Testis (tissue), 3 donors: Measurements from ENCODE around the gene LNPEP. TPM values are rescaled to one million over a fixed set of nuclear protein-coding genes. Genes with fewer than 3 reads are reported as not detected.

Experiments used
- DNase-seq: peaks from one replicate; pipeline ENCODE4 v3.0.0-alpha.2; 2019
- H3K27ac ChIP-seq, 2 donors: fragments of 200-600 bp; sonication (generic); one replicate each; pipeline ENCODE4 v1.5.1; 2019
- H3K27me3 ChIP-seq: fragments of 200-600 bp; sonication (generic); one replicate; pipeline ENCODE4 v1.5.1; 2019
- H3K36me3 ChIP-seq: fragments of 200-600 bp; sonication (generic); one replicate; pipeline ENCODE4 v1.5.1; 2017; ENCODE audit warnings: low read depth; ENCODE audit errors: missing control alignments
- H3K4me1 ChIP-seq: fragments of 200-600 bp; sonication (generic); one replicate; pipeline ENCODE4 v1.5.1; 2019
- H3K4me3 ChIP-seq, 2 donors: fragments of 200-600 bp; sonication (generic); one replicate each; pipeline ENCODE4 v1.5.1; 2017 to 2019
- H3K9me3 ChIP-seq: fragments of 200-600 bp; sonication (generic); one replicate; pipeline ENCODE4 v1.5.1; 2017
- POLR2A ChIP-seq: fragments of 450-650 bp; IDR thresholded peaks from one replicate; pipeline ENCODE4 v1.6.1; 2017; ENCODE audit warnings: antibody characterized with exemption, mild to moderate bottlenecking, moderate library complexity
- WGBS, 2 donors: methylation state at CpG; one replicate each; pipeline ENCODE4 v1.1.5; 2018; 5-methylcytosine and 5-hydroxymethylcytosine counted together
- intact Hi-C: fragments of 100-400 bp; cut with DNase I; formaldehyde crosslinking; loops from one replicate; pipeline ENCODE4 v1.15.1; 2023; ENCODE audit warnings: low total_unique reads
- polyA plus RNA-seq: library from polyadenylated mRNA; stranded (reverse); fragments of 350-450 nt; fragmentation: Illumina TruSeq; extraction: RNeasy Lipid Tissue Mini Kit (QIAGEN cat#74804); gene quantifications from one replicate; pipeline ENCODE4 v1.2.3, GENCODE V29; 2014; ENCODE audit warnings: low read depth, low replicate concordance; ENCODE audit not compliant: insufficient read depth
- total RNA-seq, 2 donors: library from RNA; depleted of rRNA; stranded (reverse); fragments of >200 nt; gene quantifications; one replicate each; pipeline ENCODE4 v1.2.3, GENCODE V29; 2016
- TF ChIP-seq, protein P1 (sequence below), 3 experiments: fragments of 450-650 bp in 2 of 3; fragments of 200-600 bp in 1 of 3; sonication (generic) in 1 of 3; IDR thresholded peaks; one replicate each; pipeline ENCODE4 v1.5.1; 2016 to 2019; ENCODE audit warnings: antibody characterized with exemption in 3 of 3, mild to moderate bottlenecking in 2 of 3, moderate library complexity in 1 of 3

Gene LNPEP
- total and polyA plus RNA-seq, 3 donors from 2014 or later: 10.9 to 33.1 (median 28.0) TPM

DNA sequence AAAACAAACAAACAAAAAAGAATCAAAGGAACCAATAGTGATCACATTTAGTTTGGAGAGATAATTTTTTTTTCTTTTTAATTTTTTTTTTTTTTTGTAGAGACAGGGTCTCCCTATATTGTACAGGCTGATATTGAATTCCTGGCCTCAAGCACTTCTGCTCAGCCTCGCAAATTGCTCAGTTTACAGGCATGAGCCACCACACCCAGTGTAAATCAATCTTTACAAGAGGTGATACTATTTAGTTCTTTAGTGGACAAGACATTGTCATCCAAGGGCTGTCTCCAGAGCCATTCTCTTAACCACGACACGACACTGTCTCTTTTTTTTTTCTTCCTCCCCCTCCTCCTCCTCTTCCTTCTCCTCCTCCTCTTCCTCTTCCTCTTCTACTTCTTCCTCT lies 30.0 kb upstream of the LNPEP start:
- intact Hi-C loops: no loop called here
- no peak overlapping the region for H3K27ac ChIP-seq
- H3K4me1 ChIP-seq: no peaks in the 10 kb centered on the region
- no peak for TF ChIP-seq POLR2A
- TF ChIP-seq, protein P1, sequence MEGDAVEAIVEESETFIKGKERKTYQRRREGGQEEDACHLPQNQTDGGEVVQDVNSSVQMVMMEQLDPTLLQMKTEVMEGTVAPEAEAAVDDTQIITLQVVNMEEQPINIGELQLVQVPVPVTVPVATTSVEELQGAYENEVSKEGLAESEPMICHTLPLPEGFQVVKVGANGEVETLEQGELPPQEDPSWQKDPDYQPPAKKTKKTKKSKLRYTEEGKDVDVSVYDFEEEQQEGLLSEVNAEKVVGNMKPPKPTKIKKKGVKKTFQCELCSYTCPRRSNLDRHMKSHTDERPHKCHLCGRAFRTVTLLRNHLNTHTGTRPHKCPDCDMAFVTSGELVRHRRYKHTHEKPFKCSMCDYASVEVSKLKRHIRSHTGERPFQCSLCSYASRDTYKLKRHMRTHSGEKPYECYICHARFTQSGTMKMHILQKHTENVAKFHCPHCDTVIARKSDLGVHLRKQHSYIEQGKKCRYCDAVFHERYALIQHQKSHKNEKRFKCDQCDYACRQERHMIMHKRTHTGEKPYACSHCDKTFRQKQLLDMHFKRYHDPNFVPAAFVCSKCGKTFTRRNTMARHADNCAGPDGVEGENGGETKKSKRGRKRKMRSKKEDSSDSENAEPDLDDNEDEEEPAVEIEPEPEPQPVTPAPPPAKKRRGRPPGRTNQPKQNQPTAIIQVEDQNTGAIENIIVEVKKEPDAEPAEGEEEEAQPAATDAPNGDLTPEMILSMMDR (IDR thresholded peaks at IDR 0.05): no peak
- H3K36me3 ChIP-seq: no peaks in the 10 kb centered on the region
- DNase-seq: no peak
- H3K27me3 ChIP-seq: no peaks in the 10 kb centered on the region
- H3K9me3 ChIP-seq: no peaks in the 10 kb centered on the region
- WGBS, 2 donors: 88% methylated on average over 3 of the region's 3 CpGs
- H3K4me3 ChIP-seq: no peak overlapping the region

DNA sequence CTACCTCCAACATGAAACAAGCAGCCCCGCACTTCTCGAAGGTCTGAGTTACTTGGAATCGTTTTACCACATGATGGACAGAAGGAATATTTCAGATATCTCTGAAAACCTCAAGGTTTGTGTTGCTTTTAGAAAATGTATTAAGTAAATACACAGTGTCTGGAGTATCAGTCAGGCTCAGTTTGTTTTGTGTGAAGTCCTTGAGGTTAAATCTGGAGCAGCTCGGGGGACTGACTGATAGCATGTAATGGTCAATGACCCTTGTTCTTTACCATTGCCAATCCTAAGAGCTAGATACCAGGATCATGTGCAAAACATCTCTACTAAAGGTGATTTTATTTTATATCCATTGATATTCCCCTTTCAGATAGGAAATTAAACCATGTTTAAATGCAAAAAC lies 26.9 kb upstream of the LNPEP start:
- Histone ChIP-seq H3K27me3 (no peaks in the 10 kb centered on the region), H3K36me3 (no peaks in the 10 kb centered on the region), H3K4me3 (no peak overlapping the region), H3K9me3 (no peaks in the 10 kb centered on the region), H3K4me1 (no peaks in the 10 kb centered on the region), H3K27ac (no peak overlapping the region)
- no peak for DNase-seq
- intact Hi-C loops: no loop called here
- 67 to 78% methylated on average over 4 of the region's 4 CpGs for WGBS, 2 donors
- TF ChIP-seq, protein P1 (IDR thresholded peaks at IDR 0.05): no peak

DNA sequence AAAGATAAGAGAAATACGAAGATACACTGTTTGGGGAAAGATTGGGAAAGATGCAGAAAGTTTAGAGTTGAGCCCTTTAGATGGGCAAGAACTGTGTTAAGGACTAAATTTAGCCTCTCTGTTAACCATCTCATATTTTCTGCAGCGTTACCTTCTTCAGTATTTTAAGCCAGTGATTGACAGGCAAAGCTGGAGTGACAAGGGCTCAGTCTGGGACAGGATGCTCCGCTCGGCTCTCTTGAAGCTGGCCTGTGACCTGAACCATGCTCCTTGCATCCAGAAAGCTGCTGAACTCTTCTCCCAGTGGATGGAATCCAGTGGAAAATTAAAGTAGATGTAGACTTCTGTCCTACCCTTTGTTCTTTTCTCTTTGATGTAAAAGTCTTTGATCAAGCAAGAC lies 26.4 kb upstream of the LNPEP start:
- Histone ChIP-seq H3K27ac (no peak overlapping the region), H3K36me3 (no peaks in the 10 kb centered on the region), H3K4me1 (no peaks in the 10 kb centered on the region), H3K27me3 (no peaks in the 10 kb centered on the region), H3K4me3 (no peak overlapping the region), H3K9me3 (no peaks in the 10 kb centered on the region)
- intact Hi-C loops: no loop called here
- 89 to 93% methylated on average over 4 of the region's 4 CpGs for WGBS, 2 donors
- TF ChIP-seq, protein P1 (IDR thresholded peaks at IDR 0.05): no peak
- TF ChIP-seq POLR2A: no peak
- no peak for DNase-seq

DNA sequence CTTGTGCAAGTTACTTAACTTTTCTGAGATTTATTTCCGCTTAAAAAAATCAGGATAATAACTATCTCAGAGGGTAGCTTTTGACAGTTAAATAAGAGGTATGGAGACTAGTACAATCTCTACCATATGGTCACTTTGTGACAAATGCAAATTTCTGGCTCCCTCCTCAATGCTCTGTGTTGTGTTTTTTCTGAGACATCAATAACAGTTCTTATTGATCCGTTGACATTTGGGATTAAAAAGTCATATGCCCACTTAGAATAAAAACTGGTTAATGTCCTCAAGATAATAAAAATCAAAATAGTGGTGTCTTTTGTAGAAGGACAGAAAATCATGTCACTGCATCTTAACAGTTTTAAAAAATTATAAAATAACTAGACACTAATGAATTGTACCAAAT lies 24.7 kb upstream of the LNPEP start:
- Histone ChIP-seq H3K27me3 (no peaks in the 10 kb centered on the region), H3K36me3 (no peaks in the 10 kb centered on the region), H3K9me3 (no peaks in the 10 kb centered on the region), H3K4me3 (no peak overlapping the region), H3K4me1 (no peaks in the 10 kb centered on the region), H3K27ac (no peak overlapping the region)
- intact Hi-C loops: no loop called here
- no peak for DNase-seq
- no peak for TF ChIP-seq POLR2A
- TF ChIP-seq, protein P1 (IDR thresholded peaks at IDR 0.05): no peak
- 90 to 92% methylated on average over 2 of the region's 2 CpGs for WGBS, 2 donors

DNA sequence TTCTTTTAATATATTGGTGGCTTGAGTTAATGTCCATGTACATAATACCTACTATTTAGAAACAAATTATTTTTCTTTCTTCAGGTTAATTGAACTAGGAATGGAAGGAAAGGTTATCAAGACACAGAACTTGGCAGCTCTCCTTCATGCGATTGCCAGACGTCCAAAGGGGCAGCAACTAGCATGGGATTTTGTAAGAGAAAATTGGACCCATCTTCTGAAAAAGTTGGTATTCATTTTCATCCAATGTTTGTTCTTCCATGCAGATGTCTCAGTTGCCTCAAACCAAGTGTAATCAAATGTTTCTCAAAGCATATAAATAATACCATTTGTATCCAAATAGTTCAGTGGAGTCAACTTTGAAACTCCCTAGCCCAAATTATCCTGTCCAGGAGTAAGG lies 22.6 kb upstream of the LNPEP start:
- no peak for DNase-seq
- H3K4me3 ChIP-seq: no peak overlapping the region
- H3K27ac ChIP-seq: no peak overlapping the region
- WGBS, 2 donors: 61 to 69% methylated on average over 2 of the region's 2 CpGs
- no peaks in the 10 kb centered on the region for H3K36me3 ChIP-seq
- no peak for TF ChIP-seq POLR2A
- TF ChIP-seq, protein P1 (IDR thresholded peaks at IDR 0.05): no peak
- H3K4me1 ChIP-seq: no peaks in the 10 kb centered on the region
- no peaks in the 10 kb centered on the region for H3K27me3 ChIP-seq
- intact Hi-C loops: no loop called here
- no peaks in the 10 kb centered on the region for H3K9me3 ChIP-seq
